SIG-M5 treated with dmso at 0.1 percent for 504 hours (cell line): ENCODE data around the gene SAP30.

Experiments used
- DNase-seq: peaks from one replicate; lab custom pipeline; 2025; ENCODE audit not compliant: unreplicated experiment; lab: John Stamatoyannopoulos, UW

Gene SAP30

DNA sequence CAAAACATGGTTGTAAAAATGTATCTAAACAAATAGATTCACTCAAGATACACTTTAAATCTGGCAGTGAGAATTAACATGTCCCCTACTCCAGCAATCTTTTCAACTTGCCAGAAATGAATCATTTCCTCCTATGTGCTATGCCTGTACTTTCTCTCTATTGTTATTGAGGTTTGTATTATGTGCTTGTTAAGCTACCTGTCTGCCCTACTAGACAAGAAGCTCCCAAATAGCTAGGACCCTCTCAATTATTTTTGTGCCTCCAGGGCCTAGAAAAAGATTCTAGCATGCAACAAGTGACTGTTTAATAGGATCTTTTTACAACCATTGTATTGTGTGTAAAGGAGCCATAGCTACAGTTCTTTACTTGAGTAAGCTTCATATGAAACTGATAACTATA lies 3.5 kb upstream of the SAP30 start:
- DNase-seq = no peak

- DNase-seq = peak; percentile 4
Measured at GRCh38 chr4:173367946-173368345, 2.8 kb upstream of the SAP30 start.

- no peak for DNase-seq
Measured at GRCh38 chr4:173370130-173370476, 651 bp upstream of the SAP30 start.

- peak; percentile 53 for DNase-seq
Measured at GRCh38 chr4:173371292-173372192, 788 bp downstream of the SAP30 start.

- DNase-seq = no peak
Measured at GRCh38 chr4:173374588-173374987, 3.8 kb downstream of the SAP30 start.

GRCh38 chr4:173379929-173380328 lies 9.2 kb downstream of the SAP30 start:
- no peak for DNase-seq

DNA sequence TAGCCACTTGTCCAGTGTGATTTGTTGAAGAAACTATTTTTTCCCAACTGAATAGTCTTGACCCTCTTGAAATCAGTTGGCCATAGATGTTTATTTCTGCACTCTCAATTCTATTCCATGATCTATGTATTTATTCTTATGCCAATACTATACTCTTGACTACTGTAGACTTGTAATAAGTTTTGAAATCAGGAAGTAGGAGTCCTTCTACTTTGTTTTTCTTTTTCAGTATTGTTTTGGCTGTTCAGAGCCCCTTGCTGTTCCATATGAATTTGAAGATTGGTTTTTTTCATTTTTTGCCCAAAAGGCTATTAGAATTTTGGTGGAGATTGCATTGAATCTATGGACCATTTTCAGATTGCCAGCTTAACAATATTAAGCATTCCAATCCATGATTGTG lies 10.2 kb downstream of the SAP30 start:
- no peak for DNase-seq

DNA sequence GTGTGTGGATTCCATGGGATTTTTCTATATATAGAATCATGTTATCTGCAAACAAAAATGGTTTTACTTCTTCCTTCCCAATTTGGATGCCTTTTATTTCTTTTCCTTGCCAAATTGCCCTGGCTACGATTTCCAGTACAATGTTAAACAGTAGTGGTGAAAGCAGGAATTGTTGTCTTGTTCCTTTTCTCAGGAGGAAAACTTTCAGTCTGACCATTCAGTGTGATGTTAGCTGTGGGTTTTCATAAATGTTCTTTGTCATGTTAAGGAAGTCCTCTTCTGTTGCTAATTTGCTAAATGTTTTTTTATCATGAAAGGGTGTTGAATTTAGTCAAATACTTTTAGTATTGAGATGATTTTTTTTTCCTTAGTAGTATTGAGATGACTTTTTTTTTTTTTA lies 10.9 kb downstream of the SAP30 start:
- DNase-seq = no peak

DNA sequence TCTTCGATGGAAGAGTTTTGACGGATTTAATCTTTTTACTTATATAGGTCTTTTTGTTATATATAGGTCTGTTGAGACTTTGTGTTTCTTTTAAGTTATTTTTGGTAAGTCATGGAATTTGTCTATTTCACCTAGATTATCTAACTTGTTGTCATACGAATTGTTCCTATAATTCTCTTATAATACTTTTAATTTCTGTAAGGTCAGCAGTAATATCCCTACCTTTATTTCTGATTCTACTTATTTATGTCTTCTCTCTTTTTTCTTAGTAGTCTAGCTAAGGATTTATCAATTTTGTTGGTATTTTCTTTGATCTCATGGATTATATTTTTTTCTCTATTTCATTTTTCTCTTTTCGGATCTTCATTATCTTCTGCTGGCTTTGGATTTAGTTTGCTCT lies 11.6 kb downstream of the SAP30 start:
- DNase-seq = no peak

- no peak for DNase-seq
Measured at GRCh38 chr4:173386751-173387150, 16.0 kb downstream of the SAP30 start.

DNA sequence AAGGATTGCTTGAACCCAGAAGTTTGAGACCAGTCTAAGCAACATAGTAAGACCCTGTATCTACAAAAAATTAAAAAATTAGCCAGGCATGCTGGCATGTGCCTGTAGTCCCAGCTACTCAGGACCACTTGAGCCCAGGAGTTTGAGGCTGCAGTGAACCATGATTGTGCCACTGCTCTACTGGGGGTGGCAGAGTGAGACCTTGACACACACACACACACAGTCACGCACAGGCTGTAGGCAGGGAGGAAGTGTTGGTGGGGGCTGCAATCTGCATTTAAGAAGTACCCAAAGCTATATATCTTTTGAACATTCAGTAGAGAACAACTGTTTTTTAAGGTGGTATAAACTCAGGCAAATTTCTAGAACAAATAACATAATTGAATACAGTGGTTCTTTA lies 20.9 kb downstream of the SAP30 start:
- DNase-seq = no peak

- DNase-seq = no peak
Measured at GRCh38 chr4:173397604-173398003, 26.9 kb downstream of the SAP30 start.

GRCh38 chr4:173398220-173398619 lies 27.5 kb downstream of the SAP30 start:
- no peak for DNase-seq

DNA sequence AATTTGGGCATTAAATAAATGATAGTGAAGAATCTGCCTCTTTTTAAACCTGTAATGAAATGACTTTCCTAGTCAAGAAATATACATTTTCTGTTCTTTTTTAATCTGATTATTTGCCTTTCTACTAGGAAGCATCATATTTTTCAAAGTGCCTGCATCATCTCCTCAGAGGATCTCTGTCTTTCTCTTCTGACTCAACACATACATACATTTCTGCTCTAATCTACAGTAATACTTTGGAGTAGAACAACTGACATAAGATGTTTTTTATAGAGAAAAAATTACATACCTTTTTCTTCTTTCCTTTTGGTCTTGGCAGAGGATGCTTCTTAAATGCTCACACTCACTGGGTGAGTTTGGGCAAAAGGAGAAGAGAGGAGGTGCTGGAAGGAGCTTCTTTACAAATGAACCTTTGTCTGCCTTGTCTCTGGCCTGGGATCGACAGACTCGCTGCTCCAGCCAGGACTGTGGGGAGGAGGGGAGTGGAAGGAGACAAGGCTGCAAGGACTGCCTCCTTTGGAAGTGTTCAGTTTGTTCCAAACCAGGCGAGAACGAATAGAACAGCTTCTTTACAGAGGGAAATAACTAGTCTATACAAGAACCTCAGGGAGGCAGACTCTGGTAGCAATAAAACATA lies 28.1 kb downstream of the SAP30 start, which contains the start of gene SCRG1:
SCRG1 (minus strand) TSS at position 338 of the 637 bp plus-strand sequence. CDS start 7,702 bp downstream, outside the sequence.
- no peak for DNase-seq

GRCh38 chr4:173401063-173401462 lies 30.3 kb downstream of the SAP30 start:
- no peak for DNase-seq

- no peak for DNase-seq
Measured at GRCh38 chr4:173403051-173403450, 32.3 kb downstream of the SAP30 start.

- DNase-seq = no peak
Measured at GRCh38 chr4:173404296-173404865, 33.6 kb downstream of the SAP30 start.

DNA sequence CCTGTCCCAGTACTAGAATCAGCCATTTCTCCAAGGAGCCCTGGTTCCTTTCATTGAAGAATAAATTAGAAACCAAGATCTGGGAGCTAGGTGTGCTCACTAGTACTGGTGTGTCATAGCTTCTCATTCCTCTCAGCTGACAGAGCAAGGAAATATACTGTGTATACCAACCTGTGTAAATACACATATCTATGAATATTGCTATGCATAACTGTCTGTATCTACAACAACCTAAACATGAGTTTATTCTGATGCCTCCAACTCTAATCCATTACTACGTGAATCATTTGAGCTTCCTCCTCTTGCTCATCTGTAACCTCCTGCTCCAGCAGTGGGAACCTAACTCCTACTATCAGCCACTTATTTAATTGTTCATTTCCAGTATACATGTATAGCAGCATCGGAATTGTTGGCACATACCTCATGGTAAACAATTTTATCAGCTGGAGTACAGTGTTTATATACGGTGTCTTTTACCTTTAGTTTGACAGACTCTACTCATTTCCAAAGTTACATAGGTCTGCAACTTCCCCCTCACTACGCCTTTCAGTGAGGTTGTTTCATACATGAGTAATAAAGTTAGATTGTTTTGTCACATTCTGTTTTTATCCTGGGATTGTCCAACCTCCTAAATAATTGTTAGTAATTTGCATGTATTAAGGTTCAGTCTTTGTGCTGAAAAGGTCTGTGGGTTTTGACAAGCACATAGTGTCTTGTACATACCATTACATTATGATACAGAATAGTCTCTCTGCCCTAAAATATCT lies 35.3 kb downstream of the SAP30 start:
- DNase-seq = no peak

DNA sequence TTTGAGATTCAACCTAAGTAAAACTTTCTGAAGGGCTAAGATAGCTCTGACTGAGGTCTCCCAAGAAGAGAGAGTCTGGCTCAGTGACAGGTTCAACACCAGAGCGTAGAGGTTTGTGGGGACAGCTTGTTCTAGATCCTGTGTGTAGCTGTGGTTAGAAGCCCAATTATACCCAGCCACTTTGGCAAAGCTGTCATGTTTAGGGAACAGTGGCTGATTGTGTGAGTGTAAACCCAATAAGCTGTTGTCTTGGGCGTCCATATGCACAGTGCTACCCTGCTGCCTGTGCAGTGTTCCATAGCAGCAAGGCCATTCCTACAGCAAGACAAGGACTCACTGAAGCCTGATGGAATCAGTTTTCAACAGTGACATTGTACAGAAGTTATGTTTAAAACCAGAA lies 39.3 kb downstream of the SAP30 start:
- DNase-seq = no peak

GRCh38 chr4:173411106-173411693 lies 40.4 kb downstream of the SAP30 start:
- no peak for DNase-seq

GRCh38 chr4:173413036-173413435 lies 42.3 kb downstream of the SAP30 start:
- DNase-seq = no peak
